GM18951 (cell line): Measurements from ENCODE around the gene NAA20.

Experiments
- POLR2A ChIP-seq: IDR thresholded peaks from 4 replicates; pipeline ENCODE4 v1.6.1; 2011; ENCODE audit warnings: mild to moderate bottlenecking; ENCODE audit not compliant: insufficient read length, insufficient read depth; ENCODE audit errors: extremely low read depth
- in situ Hi-C: fragments of 300-500 bp; cut with MboI; formaldehyde crosslinking; loops from one replicate; pipeline ENCODE4 v1.12.0; 2022; ENCODE audit warnings: low sequenced_read_pairs, mixed read lengths, inconsistent platforms; ENCODE audit not compliant: unreplicated experiment

NAA20 gene

GRCh38 chr20:20017001-20017843, at the start of gene NAA20:
Gene NAA20 (plus strand): TSS chr20:20017362. CDS start chr20:20017397, 35 bp downstream.
- in situ Hi-C loops, result no loop called here
- peak; percentile 66 for TF ChIP-seq POLR2A

DNA sequence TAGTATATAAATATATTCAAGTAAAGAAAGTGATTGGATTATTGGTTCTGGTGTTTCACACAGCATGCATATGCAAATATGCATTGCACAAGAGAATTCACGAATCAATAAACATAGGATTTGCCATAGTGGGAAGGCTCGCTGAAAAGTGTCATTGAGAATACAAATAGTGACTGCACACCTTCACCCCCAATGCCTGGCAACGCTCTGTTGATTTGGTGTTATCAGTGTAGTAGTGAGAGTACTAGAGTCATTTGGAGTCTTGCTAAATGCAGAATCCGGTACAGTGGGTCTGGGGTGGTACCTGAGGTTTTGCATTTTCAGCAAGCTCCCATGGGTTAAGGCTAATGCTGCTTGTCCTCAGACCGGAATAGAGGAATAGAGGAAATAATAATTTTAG, 49.7 kb upstream of the NAA20 start:
- in situ Hi-C loops, result no loop called here
- no peak for TF ChIP-seq POLR2A

DNA sequence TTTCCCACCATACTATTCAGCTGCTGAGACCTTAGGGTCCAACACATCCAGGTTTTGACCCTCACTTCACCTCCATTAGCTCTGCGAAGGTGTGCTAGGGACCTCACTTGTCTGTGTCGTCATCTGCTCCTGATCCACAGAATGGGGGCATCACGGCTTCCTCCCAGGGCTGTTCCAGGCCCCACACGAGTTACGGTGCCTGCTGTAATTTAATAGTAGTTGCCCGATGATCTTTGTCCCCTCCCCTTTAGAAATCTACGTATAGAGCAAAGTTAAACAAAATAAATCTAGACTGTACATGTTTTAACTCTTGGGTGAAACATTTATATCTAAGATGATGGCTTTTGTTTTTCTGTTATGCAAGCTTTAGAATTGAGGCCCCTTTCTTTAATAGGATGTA, 49.1 kb upstream of the NAA20 start:
- no peak for TF ChIP-seq POLR2A
- in situ Hi-C loops, result no loop called here

- TF ChIP-seq POLR2A, result no peak
- in situ Hi-C loops, result no loop called here
These were observed 48.6 kb upstream of the NAA20 start for GRCh38 chr20:19968466-19969073.

- in situ Hi-C loops, result no loop called here
- no peak for TF ChIP-seq POLR2A
These were observed 48.1 kb upstream of the NAA20 start for GRCh38 chr20:19969106-19969505.

GRCh38 chr20:19969507-19970255, 47.5 kb upstream of the NAA20 start:
- in situ Hi-C loops, result no loop called here
- no peak for TF ChIP-seq POLR2A

DNA sequence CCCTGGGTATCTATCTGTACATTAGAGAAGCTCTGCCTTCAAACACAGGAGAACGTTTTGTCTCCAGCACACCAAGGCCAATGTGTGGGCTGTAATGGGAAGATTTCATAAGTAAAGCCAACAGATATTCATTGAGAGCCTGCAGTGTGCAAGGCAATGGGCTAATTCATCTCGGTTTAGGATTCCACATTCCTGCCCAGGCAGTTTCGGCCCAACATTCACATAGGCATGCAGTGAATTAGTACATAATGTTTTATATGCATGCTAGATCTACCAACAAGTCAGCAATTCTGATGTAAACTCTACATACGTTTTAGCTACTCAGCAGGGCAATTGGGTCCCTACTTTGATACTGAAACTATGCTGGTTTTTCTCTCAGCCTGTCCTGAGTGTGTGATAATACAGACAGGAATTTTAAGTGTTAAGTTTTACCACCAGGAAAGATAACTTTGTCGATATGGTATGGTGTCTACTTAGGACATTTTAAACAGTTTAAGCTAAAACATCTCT, 46.9 kb upstream of the NAA20 start:
- TF ChIP-seq POLR2A, result no peak
- in situ Hi-C loops, result no loop called here

- no peak for TF ChIP-seq POLR2A
- in situ Hi-C loops, result no loop called here
These were observed 46.0 kb upstream of the NAA20 start for GRCh38 chr20:19971116-19971515.

GRCh38 chr20:19973961-19974629, 43.1 kb upstream of the NAA20 start:
- TF ChIP-seq POLR2A, result no peak
- in situ Hi-C loops, result no loop called here

GRCh38 chr20:19974630-19975435, 42.3 kb upstream of the NAA20 start:
- in situ Hi-C loops, result loop anchor here (25.0 kb wide), 1 partner anchor 188 kb away; no protein-coding TSS in a partner anchor
- TF ChIP-seq POLR2A, result no peak

DNA sequence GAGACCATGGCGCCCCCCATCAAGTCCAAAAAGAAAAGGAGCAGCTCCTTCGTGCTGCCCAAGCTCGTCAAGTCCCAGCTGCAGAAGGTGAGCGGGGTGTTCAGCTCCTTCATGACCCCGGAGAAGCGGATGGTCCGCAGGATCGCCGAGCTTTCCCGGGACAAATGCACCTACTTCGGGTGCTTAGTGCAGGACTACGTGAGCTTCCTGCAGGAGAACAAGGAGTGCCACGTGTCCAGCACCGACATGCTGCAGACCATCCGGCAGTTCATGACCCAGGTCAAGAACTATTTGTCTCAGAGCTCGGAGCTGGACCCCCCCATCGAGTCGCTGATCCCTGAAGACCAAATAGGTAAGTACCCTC, 41.7 kb upstream of the NAA20 start:
- in situ Hi-C loops, result loop anchor here (25.0 kb wide), 1 partner anchor 188 kb away; no protein-coding TSS in a partner anchor
- no peak for TF ChIP-seq POLR2A

GRCh38 chr20:19975901-19976300, 41.3 kb upstream of the NAA20 start:
- no peak for TF ChIP-seq POLR2A
- in situ Hi-C loops, result loop anchor here (25.0 kb wide), 1 partner anchor 189 kb away; no protein-coding TSS in a partner anchor
